Measurements from ENCODE around the gene ACAN.

ACAN gene

GRCh38 chr15:88792342-88793282 lies 10.6 kb upstream of the ACAN start:
- TF ChIP-seq CTCF (IDR thresholded peaks at IDR 0.05; ENCODE audit: low read length) (no peak), EZH2 (optimal IDR thresholded peaks at IDR 0.05; ENCODE audit: low read depth, low read length) (no peak), EZH2phosphoT487 (IDR thresholded peaks at IDR 0.05; ENCODE audit: low read length) (no peak)
- no peak for DNase-seq
- H3K9ac ChIP-seq (ENCODE audit: low read length), result no peak overlapping the region
- no peaks in the 10 kb centered on the region for H3F3A ChIP-seq (ENCODE audit: insufficient read depth, low read length)
- no peaks in the 10 kb centered on the region for H3K27me3 ChIP-seq (replicated peaks; ENCODE audit: insufficient read depth, low read length)
- no peaks in the 10 kb centered on the region for H3K36me3 ChIP-seq (replicated peaks; ENCODE audit: insufficient read depth, low read length)
- no peak overlapping the region for H3K4me3 ChIP-seq (ENCODE audit: low read length)
- no peaks in the 10 kb centered on the region for H3K9me3 ChIP-seq (replicated peaks; ENCODE audit: insufficient read depth, low read length)
- no peaks in the 10 kb centered on the region for H3K79me2 ChIP-seq (ENCODE audit: low read length)
- H2AFZ ChIP-seq (ENCODE audit: low read length), result no peak overlapping the region
- H3K27ac ChIP-seq (ENCODE audit: low read length), result no peak overlapping the region
- H4K20me1 ChIP-seq (ENCODE audit: insufficient read depth, low read length), result no peaks in the 10 kb centered on the region
- no peaks in the 10 kb centered on the region for H3K9me2 ChIP-seq (replicated peaks; ENCODE audit: insufficient read depth, low read length)
- H3K4me1 ChIP-seq (ENCODE audit: low read length), result no peaks in the 10 kb centered on the region
- H3K4me2 ChIP-seq (ENCODE audit: low read depth, low read length), result no peak overlapping the region

GRCh38 chr15:88794001-88794400 lies 9.2 kb upstream of the ACAN start:
- H3K4me1 ChIP-seq (ENCODE audit: low read length), result no peaks in the 10 kb centered on the region

GRCh38 chr15:88797663-88798339 lies 5.4 kb upstream of the ACAN start:
- Histone ChIP-seq H3K27me3 (replicated peaks; ENCODE audit: insufficient read depth, low read length) (peaks cover 11% of the 10 kb centered on the region), H3K4me2 (ENCODE audit: low read depth, low read length) (no peak overlapping the region)
- no peak for TF ChIP-seq EZH2phosphoT487 (IDR thresholded peaks at IDR 0.05; ENCODE audit: low read length)
- no peak for TF ChIP-seq EZH2 (optimal IDR thresholded peaks at IDR 0.05; ENCODE audit: low read depth, low read length)

More at GRCh38 chr15:88794001-88794400, 9.2 kb upstream of the ACAN start:
- no peaks in the 10 kb centered on the region for H3K79me2 ChIP-seq (ENCODE audit: low read length)
- no peak overlapping the region for H3K27ac ChIP-seq (ENCODE audit: low read length)
- DNase-seq, result no peak
- no peak overlapping the region for H3K4me2 ChIP-seq (ENCODE audit: low read depth, low read length)
- no peak overlapping the region for H2AFZ ChIP-seq (ENCODE audit: low read length)
- TF ChIP-seq EZH2phosphoT487 (IDR thresholded peaks at IDR 0.05; ENCODE audit: low read length), result no peak
- TF ChIP-seq EZH2 (optimal IDR thresholded peaks at IDR 0.05; ENCODE audit: low read depth, low read length), result no peak
- no peak for TF ChIP-seq CTCF (IDR thresholded peaks at IDR 0.05; ENCODE audit: low read length)
- H3K27me3 ChIP-seq (replicated peaks; ENCODE audit: insufficient read depth, low read length), result no peaks in the 10 kb centered on the region
- no peak overlapping the region for H3K9ac ChIP-seq (ENCODE audit: low read length)
- no peaks in the 10 kb centered on the region for H3K36me3 ChIP-seq (replicated peaks; ENCODE audit: insufficient read depth, low read length)
- H3K9me2 ChIP-seq (replicated peaks; ENCODE audit: insufficient read depth, low read length), result no peaks in the 10 kb centered on the region
- H4K20me1 ChIP-seq (ENCODE audit: insufficient read depth, low read length), result no peaks in the 10 kb centered on the region
- H3F3A ChIP-seq (ENCODE audit: insufficient read depth, low read length), result no peaks in the 10 kb centered on the region
- no peaks in the 10 kb centered on the region for H3K9me3 ChIP-seq (replicated peaks; ENCODE audit: insufficient read depth, low read length)
- H3K4me3 ChIP-seq (ENCODE audit: low read length), result no peak overlapping the region

More at GRCh38 chr15:88797663-88798339, 5.4 kb upstream of the ACAN start:
- H2AFZ ChIP-seq (ENCODE audit: low read length), result no peak overlapping the region
- no peak overlapping the region for H3K4me3 ChIP-seq (ENCODE audit: low read length)
- H3K36me3 ChIP-seq (replicated peaks; ENCODE audit: insufficient read depth, low read length), result no peaks in the 10 kb centered on the region
- no peaks in the 10 kb centered on the region for H3K4me1 ChIP-seq (ENCODE audit: low read length)
- DNase-seq, result no peak
- no peaks in the 10 kb centered on the region for H4K20me1 ChIP-seq (ENCODE audit: insufficient read depth, low read length)
- no peaks in the 10 kb centered on the region for H3F3A ChIP-seq (ENCODE audit: insufficient read depth, low read length)
- no peak overlapping the region for H3K9ac ChIP-seq (ENCODE audit: low read length)
- no peak overlapping the region for H3K27ac ChIP-seq (ENCODE audit: low read length)
- no peaks in the 10 kb centered on the region for H3K9me2 ChIP-seq (replicated peaks; ENCODE audit: insufficient read depth, low read length)
- no peaks in the 10 kb centered on the region for H3K79me2 ChIP-seq (ENCODE audit: low read length)
- H3K9me3 ChIP-seq (replicated peaks; ENCODE audit: insufficient read depth, low read length), result no peaks in the 10 kb centered on the region

All from MM.1S (cell line).